Fibroblast of skin of right biceps (primary cell): ENCODE results near the gene SMC2.

Experiments
- DNase-seq: peaks from one replicate; pipeline ENCODE4 v3.0.0-alpha.2; 2013

The SMC2 gene

DNA sequence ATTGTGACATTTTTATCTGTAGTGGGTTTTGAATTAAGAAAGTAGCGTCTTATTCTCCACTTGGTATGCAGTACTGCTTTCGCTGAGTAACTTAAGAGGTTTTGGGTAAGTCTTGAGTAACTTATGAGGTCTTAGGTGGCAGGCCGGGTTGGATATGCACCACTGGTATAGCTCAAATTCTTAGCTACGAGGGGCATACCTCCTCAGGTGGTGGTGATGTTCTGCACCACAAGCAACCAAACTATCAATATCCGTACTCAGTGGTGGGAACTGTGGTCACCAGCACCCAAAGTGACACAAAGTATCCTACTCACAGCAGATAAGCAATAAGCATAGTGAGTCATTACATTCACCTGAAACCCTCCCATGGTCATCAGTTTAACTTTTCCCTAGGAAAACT is 13.7 kb downstream of the SMC2 start:
- no peak for DNase-seq

DNA sequence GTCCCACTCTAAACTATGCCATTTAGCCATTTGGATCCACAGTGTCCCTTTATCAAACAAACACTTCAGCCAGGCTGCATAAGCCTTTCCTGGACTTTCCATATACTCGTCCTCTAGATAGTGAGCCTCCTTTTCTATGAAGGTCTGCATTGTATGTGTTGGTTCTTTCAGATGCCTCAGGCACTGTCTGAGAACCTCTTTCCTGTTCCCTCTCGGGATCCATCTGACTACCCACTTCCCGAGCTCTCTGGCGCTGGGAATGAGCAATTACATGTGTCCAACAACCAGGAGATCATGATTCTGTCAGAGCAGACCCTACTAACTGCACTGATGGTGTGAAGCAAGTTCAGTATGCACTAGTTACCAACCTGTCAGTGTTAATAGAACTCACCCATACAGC is 14.2 kb downstream of the SMC2 start:
- no peak for DNase-seq

DNA sequence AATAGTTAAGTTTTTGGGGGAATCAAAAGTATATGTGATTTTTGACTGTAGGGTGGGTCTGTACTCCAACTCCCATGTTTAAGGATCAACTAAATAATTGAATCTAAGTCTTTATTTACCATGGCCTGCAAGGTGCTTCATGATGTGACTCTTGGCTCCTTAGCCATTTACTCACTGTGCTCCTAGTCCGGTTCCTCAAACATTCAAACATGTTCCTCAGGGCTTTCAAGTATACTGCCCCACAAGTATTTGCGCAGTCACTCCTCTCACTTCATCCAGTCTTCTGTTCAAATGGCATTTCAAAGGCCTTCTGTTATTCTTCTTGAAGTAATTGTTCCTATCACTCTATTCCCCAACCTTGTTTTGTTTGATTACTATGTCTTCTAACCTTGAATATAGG is 16.4 kb downstream of the SMC2 start:
- DNase-seq, result no peak

DNA sequence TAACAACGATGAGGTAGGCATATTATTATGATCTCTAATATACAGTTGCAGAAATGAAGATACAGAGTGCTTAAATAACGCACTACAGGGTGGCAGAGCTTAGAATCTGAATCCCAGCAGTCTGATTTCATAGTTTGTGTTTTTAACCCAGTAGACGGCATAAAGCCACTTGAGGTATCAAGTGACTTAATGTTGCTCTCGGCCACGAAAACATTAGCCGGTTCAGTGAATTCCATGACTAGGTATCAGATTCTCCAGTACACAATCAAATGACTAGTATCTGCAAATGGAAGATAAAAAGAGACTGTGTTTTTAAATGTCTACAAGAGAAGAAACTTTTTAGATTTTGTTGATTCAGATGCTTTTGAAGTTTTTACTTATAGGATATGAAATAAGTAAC is 24.8 kb downstream of the SMC2 start:
- DNase-seq, result no peak

DNA sequence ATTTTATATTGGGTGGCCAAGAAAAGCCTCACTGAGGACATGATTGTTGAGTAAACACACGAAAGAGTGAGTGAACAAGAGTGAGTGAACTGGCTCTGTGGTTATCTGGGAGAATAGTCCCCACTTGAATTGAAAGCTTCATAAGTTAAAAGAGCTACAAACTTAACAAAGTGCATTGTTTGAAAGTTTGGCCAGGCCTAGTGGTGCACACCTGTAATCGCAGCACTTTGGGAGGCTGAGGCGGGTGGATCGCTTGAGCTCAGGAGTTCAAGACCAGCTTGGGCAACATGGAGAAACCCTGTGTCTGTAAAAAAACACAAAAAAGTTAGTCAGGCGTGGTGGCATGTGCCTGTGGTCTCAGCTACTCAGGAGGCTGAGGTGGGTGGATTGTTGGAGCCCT is 26.9 kb downstream of the SMC2 start:
- no peak for DNase-seq

DNA sequence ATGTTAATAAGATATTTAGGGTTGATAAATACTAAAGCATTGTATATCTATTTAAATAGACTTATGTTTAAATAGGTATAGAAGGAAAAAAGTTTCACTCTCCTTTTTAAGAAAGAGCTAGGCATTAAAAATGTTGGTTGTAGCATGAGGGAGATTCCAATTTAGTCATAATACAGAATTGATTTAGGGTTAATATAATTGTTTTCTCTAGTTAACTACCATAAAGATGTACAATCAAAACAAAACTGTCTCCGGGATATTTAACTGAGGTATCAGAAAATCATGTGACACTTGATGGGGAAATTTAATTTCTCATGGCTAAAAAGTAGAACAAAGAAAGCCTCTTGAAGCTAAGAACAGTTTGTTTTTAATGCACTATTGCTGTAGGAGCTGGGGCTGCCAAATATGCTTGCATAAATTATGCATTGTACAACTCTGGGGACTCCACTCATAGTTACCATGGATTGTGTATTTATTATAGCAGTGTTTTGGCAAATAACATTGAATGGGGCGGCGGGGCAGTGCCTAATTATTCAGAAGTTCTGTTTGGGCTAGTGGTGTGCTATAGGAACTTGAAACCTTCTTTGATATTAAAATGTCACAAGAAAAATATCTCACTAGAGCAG is 44.2 kb downstream of the SMC2 start:
- no peak for DNase-seq

DNA sequence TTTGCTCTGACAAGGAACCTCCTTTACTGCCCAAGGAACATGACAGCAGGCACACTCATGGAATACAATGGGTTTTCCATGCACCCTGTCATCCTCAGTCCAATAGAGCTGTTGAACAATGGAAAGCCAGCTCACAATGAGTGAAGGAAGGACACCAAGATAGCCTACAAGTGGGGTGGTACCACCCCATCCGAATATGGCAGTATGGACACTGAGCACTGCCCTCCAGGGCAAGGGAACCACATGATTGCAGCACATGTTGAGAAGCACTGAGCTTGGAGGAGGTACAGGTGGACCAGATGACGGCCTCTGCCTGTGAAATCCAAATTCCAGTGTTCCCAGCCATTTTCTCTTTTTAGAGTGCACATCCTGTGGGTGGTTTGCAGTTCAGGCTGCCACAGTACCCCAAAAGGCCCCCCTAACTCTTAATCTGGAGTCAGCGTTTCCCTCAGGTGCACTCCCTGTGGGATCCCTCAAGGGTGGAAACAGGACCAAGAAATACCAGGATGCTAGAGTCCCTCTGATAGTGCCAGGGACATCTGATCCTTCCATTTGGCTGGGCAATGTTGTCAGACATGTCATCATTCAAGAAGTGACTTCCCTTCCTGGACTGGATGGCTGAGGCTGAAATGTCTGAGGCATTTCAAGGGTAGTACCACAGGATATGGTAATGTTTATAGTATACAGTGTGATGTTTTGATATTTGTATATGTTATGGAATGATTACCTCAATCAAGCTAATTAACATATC is 48.9 kb downstream of the SMC2 start:
- DNase-seq, result no peak

DNA sequence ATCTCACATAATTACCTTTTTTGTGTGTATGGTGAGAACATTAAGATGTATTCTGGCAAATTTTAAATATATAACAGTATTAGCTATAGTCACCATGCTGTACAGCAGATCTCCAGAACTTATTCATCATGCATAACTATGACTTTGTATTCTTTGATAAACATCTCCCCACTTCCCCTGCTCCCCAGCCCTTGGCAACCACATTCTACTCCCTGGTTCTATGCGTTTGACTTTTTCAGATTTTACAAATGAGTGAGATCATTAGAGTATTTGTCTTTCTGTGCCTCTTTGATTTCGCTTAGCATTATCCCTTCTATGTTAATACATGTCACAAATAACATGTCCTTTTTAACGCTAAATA is 49.4 kb downstream of the SMC2 start:
- DNase-seq, result no peak

DNA sequence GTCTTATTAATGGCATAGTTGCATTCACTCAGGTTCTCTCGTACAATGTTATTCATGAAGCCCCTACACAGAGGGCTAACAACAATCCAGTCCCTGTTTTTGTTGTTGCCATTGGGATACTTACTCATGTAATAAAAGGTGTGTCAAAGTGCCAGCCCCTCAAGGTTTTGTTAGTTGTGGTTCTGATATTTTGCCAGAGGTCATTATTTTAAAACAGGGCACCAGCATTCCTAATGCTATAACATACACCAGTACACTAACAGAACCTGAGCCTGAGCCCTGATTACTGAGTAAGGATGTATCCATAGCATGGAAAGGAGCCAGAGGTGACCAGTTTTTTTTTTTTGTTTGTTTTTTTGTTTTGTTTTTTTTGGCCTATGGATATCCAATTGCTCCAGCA is 50.2 kb downstream of the SMC2 start:
- DNase-seq, result no peak

DNA sequence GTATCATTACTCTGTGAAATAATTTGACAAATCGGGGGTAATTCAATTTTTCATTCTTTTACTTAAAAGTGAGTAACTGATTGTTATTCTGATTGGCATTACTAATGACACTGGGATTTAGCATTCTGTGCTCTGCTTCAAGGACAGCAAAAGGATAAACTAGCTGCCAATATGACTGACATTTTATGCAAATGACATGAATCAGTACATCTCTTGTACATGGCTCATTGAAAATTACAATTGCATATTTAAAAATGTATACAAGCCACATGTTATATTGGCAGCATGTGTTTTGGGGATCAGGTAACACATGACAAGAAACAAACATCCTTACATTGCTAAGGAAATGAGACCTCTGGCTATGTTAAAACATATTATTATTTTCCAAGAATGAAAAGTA is 79.0 kb downstream of the SMC2 start:
- no peak for DNase-seq

DNA sequence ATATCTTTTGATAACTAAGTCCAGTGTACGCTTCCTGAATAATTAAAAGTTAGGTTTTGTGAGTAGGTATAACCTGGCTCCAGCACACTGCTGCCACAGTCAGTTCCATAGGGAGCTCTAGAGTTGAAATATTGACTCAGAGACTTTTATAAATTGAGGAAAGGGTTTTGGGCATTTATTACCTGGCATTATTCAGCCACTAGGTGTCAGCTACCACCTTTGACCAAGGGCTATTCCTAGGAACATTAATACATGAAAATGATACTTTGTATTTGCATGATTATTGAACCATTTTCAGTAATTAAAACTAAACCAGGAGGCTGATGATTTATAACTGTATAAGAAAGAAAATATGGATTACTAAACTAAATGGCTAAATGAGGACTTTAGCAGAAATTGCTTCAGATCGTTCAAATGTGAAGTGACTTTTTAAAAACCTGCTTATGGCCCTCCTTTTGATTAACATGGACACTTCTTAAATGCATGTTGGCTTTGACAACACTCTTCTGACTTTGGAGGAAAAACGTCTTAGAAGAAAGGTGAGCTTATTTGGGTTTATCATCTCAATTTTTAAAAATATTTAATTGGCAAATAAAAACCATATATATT is 83.0 kb downstream of the SMC2 start:
- peak; percentile 1 for DNase-seq

DNA sequence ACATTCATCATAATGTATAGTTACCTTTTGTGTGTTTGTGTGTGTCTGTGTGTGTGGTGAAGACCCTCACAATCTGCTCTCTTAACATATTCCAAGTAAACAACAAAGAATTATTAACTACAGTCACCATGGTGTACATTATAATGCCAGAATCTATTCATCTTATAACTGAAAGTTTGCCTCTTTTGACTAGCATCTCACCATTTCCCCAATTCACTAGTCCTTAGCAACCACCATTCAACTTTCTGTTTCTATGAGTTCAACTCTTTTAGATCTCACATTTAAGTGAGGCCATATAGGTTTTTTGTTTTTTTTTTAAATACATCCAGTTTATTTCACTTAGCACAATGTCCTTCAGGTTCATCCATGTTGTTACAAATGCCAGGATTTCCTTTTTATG is 83.6 kb downstream of the SMC2 start:
- no peak for DNase-seq
